Measurements from ENCODE around the gene ZSCAN16. TPM values are rescaled to one million over a fixed set of nuclear protein-coding genes. Genes with fewer than 3 reads are reported as not detected.
A peak's percentile ranks its signal among the peaks of the same experiment; 100 is the strongest.

ZSCAN16 gene
- total RNA-seq, 2 experiments from 2014 or later: 2.9 to 4.5 TPM

- ChIA-PET CTCF (interaction anchor here (1.0 to 2.5 kb wide), 3 partner anchors 8 to 222 kb away, joined by 3 to 16 read pairs (median 4); partner anchors contain the start of genes ZKSCAN8 and ZSCAN26), POLR2A (no interaction called here)
- Mint-ChIP-seq H3K9me3 (ENCODE audit: insufficient read depth) (no peaks in the 10 kb centered on the region), H3K36me3 (ENCODE audit: low read depth) (peaks cover 30% of the 10 kb centered on the region), H3K4me1 (ENCODE audit: low read depth) (peaks cover 52% of the 10 kb centered on the region), H3K27me3 (ENCODE audit: low read depth) (no peaks in the 10 kb centered on the region), H3K4me3 (no peak overlapping the region), H3K27ac (no peak overlapping the region)
- peak; percentile 51 for DNase-seq
- no peak for ATAC-seq
Observed at GRCh38 chr6:28134015-28134414, 9.6 kb downstream of the ZSCAN16 start.

GRCh38 chr6:28134716-28135115 is 10.3 kb downstream of the ZSCAN16 start:
- H3K27me3 Mint-ChIP-seq (ENCODE audit: low read depth): no peaks in the 10 kb centered on the region
- H3K9me3 Mint-ChIP-seq (ENCODE audit: insufficient read depth): no peaks in the 10 kb centered on the region
- ChIA-PET CTCF (interaction anchor here (1.0 to 2.5 kb wide), 2 partner anchors 132 to 221 kb away, joined by 3 to 16 read pairs; partner anchors contain the start of gene ZSCAN26), POLR2A (no interaction called here)
- no peak overlapping the region for H3K27ac Mint-ChIP-seq
- DNase-seq (no peak), ATAC-seq (no peak)
- no peak overlapping the region for H3K4me3 Mint-ChIP-seq
- H3K36me3 Mint-ChIP-seq (ENCODE audit: low read depth): peaks cover 24% of the 10 kb centered on the region
- H3K4me1 Mint-ChIP-seq (ENCODE audit: low read depth): peaks cover 48% of the 10 kb centered on the region

- peak overlapping the region; percentile 90 for H3K27ac Mint-ChIP-seq
- peaks cover 52% of the 10 kb centered on the region for H3K4me1 Mint-ChIP-seq (ENCODE audit: low read depth)
- H3K4me3 Mint-ChIP-seq: peak overlapping the region; percentile 84
- ATAC-seq (no peak), DNase-seq (no peak)
- no peaks in the 10 kb centered on the region for H3K9me3 Mint-ChIP-seq (ENCODE audit: insufficient read depth)
- peaks cover 18% of the 10 kb centered on the region for H3K36me3 Mint-ChIP-seq (ENCODE audit: low read depth)
- H3K27me3 Mint-ChIP-seq (ENCODE audit: low read depth): no peaks in the 10 kb centered on the region
- CTCF ChIA-PET: interaction anchor here (2.3 kb wide), 1 partner anchor 10 kb away, joined by 8 read pairs; the partner anchor contains the start of gene ZSCAN16
- POLR2A ChIA-PET: interaction anchor here (1.1 to 2.3 kb wide), 3 partner anchors 10 to 31 kb away, joined by 3 to 24 read pairs (median 6); partner anchors contain the start of gene ZSCAN16
Observed at GRCh38 chr6:28135393-28135792, 11.0 kb downstream of the ZSCAN16 start.

GRCh38 chr6:28136585-28137504 is 12.4 kb downstream of the ZSCAN16 start:
- DNase-seq (peak; percentile 83), ATAC-seq (peak; percentile 67)
- POLR2A ChIA-PET: interaction anchor here (0.5 to 2.3 kb wide), 18 partner anchors 9 to 327 kb away, joined by 3 to 24 read pairs (median 4); partner anchors contain the start of genes ZKSCAN4, ZSCAN16 and ZSCAN26
- Mint-ChIP-seq H3K9me3 (ENCODE audit: insufficient read depth) (no peaks in the 10 kb centered on the region), H3K36me3 (ENCODE audit: low read depth) (peaks cover 11% of the 10 kb centered on the region), H3K27me3 (ENCODE audit: low read depth) (no peaks in the 10 kb centered on the region), H3K4me1 (ENCODE audit: low read depth) (peaks cover 61% of the 10 kb centered on the region), H3K27ac (peak overlapping the region; percentile 90), H3K4me3 (peak overlapping the region; percentile 84)
- CTCF ChIA-PET: interaction anchor here (0.7 to 2.3 kb wide), 7 partner anchors 9 to 219 kb away, joined by 3 to 8 read pairs (median 4); partner anchors contain the start of genes ZKSCAN4 and ZSCAN16

GRCh38 chr6:28137505-28137981 is 13.1 kb downstream of the ZSCAN16 start:
- peaks cover 15% of the 10 kb centered on the region for H3K36me3 Mint-ChIP-seq (ENCODE audit: low read depth)
- H3K4me3 Mint-ChIP-seq: peak overlapping the region; percentile 84
- H3K27me3 Mint-ChIP-seq (ENCODE audit: low read depth): no peaks in the 10 kb centered on the region
- ChIA-PET CTCF (interaction anchor here (0.7 to 2.3 kb wide), 5 partner anchors 10 to 218 kb away, joined by 3 to 8 read pairs (median 4); partner anchors contain the start of genes ZKSCAN4 and ZSCAN16), POLR2A (interaction anchor here (0.6 to 2.3 kb wide), 10 partner anchors 10 to 327 kb away, joined by 3 to 24 read pairs (median 6); partner anchors contain the start of genes ZSCAN16 and ZSCAN26)
- DNase-seq (no peak), ATAC-seq (peak; percentile 6)
- H3K9me3 Mint-ChIP-seq (ENCODE audit: insufficient read depth): no peaks in the 10 kb centered on the region
- H3K4me1 Mint-ChIP-seq (ENCODE audit: low read depth): peaks cover 65% of the 10 kb centered on the region
- H3K27ac Mint-ChIP-seq: peak overlapping the region; percentile 90

- ATAC-seq: no peak
- peaks cover 14% of the 10 kb centered on the region for H3K36me3 Mint-ChIP-seq (ENCODE audit: low read depth)
- H3K27ac Mint-ChIP-seq: peak overlapping the region; percentile 62
- H3K27me3 Mint-ChIP-seq (ENCODE audit: low read depth): no peaks in the 10 kb centered on the region
- H3K4me3 Mint-ChIP-seq: peak overlapping the region; percentile 67
- POLR2A ChIA-PET: interaction anchor here (0.9 to 2.7 kb wide), 4 partner anchors 16 to 274 kb away, joined by 3 to 7 read pairs (median 4); partner anchors contain the start of gene ZSCAN16
- peaks cover 54% of the 10 kb centered on the region for H3K4me1 Mint-ChIP-seq (ENCODE audit: low read depth)
- H3K9me3 Mint-ChIP-seq (ENCODE audit: insufficient read depth): no peaks in the 10 kb centered on the region
- no peak for DNase-seq
- CTCF ChIA-PET: interaction anchor here (0.7 to 6.0 kb wide), 4 partner anchors 22 to 216 kb away, joined by 3 to 44 read pairs (median 4); partner anchors contain the start of gene ZKSCAN4
Observed at GRCh38 chr6:28139860-28140543, 15.6 kb downstream of the ZSCAN16 start.

GRCh38 chr6:28140616-28141015 is 16.2 kb downstream of the ZSCAN16 start:
- Mint-ChIP-seq H3K4me3 (peak overlapping the region; percentile 95), H3K27me3 (ENCODE audit: low read depth) (no peaks in the 10 kb centered on the region), H3K27ac (peak overlapping the region; percentile 62), H3K4me1 (ENCODE audit: low read depth) (peaks cover 51% of the 10 kb centered on the region), H3K36me3 (ENCODE audit: low read depth) (peaks cover 20% of the 10 kb centered on the region), H3K9me3 (ENCODE audit: insufficient read depth) (no peaks in the 10 kb centered on the region)
- no peak for DNase-seq
- POLR2A ChIA-PET: interaction anchor here (0.9 to 2.7 kb wide), 6 partner anchors 16 to 274 kb away, joined by 3 to 7 read pairs (median 4); partner anchors contain the start of gene ZSCAN16
- CTCF ChIA-PET: interaction anchor here (0.7 to 6.0 kb wide), 6 partner anchors 8 to 445 kb away, joined by 3 to 44 read pairs (median 4); partner anchors contain the start of gene ZKSCAN4
- ATAC-seq: no peak

- Mint-ChIP-seq H3K27ac (peak within 1 kb of the TSS; percentile 92), H3K9me3 (ENCODE audit: insufficient read depth) (no peaks in the 10 kb centered on the region), H3K4me3 (peak within 1 kb of the TSS; percentile 95), H3K4me1 (ENCODE audit: low read depth) (peaks cover 49% of the 10 kb centered on the region), H3K36me3 (ENCODE audit: low read depth) (peaks cover 28% of the 10 kb centered on the region), H3K27me3 (ENCODE audit: low read depth) (no peaks in the 10 kb centered on the region)
- CTCF ChIA-PET: interaction anchor here (0.9 to 6.0 kb wide), 12 partner anchors 8 to 444 kb away, joined by 3 to 44 read pairs (median 4); partner anchors contain the start of genes ZKSCAN4 and ZSCAN16
- POLR2A ChIA-PET: interaction anchor here (0.5 to 2.7 kb wide), 16 partner anchors 11 to 868 kb away, joined by 3 to 12 read pairs (median 4); partner anchors contain the start of genes ZKSCAN4, ZSCAN16 and ZSCAN26
- DNase-seq (peak; percentile 87), ATAC-seq (peak; percentile 88)
Observed at GRCh38 chr6:28141500-28142329, 17.3 kb downstream of the ZSCAN16 start, which contains the start of gene ZKSCAN8. Gene ZKSCAN8 (plus strand): TSS chr6:28141883. CDS start chr6:28148408, 6,525 bp downstream.

- H3K27me3 Mint-ChIP-seq (ENCODE audit: low read depth): no peaks in the 10 kb centered on the region
- H3K9me3 Mint-ChIP-seq (ENCODE audit: insufficient read depth): no peaks in the 10 kb centered on the region
- CTCF ChIA-PET: interaction anchor here (1.0 to 6.0 kb wide), 10 partner anchors 9 to 213 kb away, joined by 3 to 44 read pairs (median 4); partner anchors contain the start of genes ZKSCAN4, ZSCAN16 and ZSCAN26
- POLR2A ChIA-PET: interaction anchor here (0.5 to 2.7 kb wide), 12 partner anchors 11 to 867 kb away, joined by 3 to 12 read pairs (median 5); partner anchors contain the start of genes ZKSCAN4, ZSCAN16 and ZSCAN26
- H3K27ac Mint-ChIP-seq: peak overlapping the region; percentile 92
- peaks cover 49% of the 10 kb centered on the region for H3K4me1 Mint-ChIP-seq (ENCODE audit: low read depth)
- peak overlapping the region; percentile 95 for H3K4me3 Mint-ChIP-seq
- peaks cover 28% of the 10 kb centered on the region for H3K36me3 Mint-ChIP-seq (ENCODE audit: low read depth)
- DNase-seq (no peak), ATAC-seq (no peak)
Observed at GRCh38 chr6:28142446-28142845, 18.0 kb downstream of the ZSCAN16 start.

GRCh38 chr6:28145231-28145630 is 20.8 kb downstream of the ZSCAN16 start:
- Mint-ChIP-seq H3K9me3 (ENCODE audit: insufficient read depth) (no peaks in the 10 kb centered on the region), H3K27ac (no peak overlapping the region), H3K27me3 (ENCODE audit: low read depth) (no peaks in the 10 kb centered on the region), H3K36me3 (ENCODE audit: low read depth) (peaks cover 45% of the 10 kb centered on the region), H3K4me1 (ENCODE audit: low read depth) (peaks cover 34% of the 10 kb centered on the region), H3K4me3 (no peak overlapping the region)
- POLR2A ChIA-PET: no interaction called here
- CTCF ChIA-PET: interaction anchor here (0.6 kb wide), 1 partner anchor 15 kb away, joined by 3 read pairs; no protein-coding TSS in a partner anchor
- DNase-seq (no peak), ATAC-seq (no peak)
